HUDEP-2 (cell line): Measurements from ENCODE around the gene MSANTD1.
A peak's percentile ranks its signal among the peaks of the same experiment; 100 is the strongest.

Source experiments
- DNase-seq, 76 experiments: peaks; one replicate each; lab custom pipeline; 2025; ENCODE audit not compliant: unreplicated experiment in 76 of 76; lab: John Stamatoyannopoulos, UW

MSANTD1 gene

DNA sequence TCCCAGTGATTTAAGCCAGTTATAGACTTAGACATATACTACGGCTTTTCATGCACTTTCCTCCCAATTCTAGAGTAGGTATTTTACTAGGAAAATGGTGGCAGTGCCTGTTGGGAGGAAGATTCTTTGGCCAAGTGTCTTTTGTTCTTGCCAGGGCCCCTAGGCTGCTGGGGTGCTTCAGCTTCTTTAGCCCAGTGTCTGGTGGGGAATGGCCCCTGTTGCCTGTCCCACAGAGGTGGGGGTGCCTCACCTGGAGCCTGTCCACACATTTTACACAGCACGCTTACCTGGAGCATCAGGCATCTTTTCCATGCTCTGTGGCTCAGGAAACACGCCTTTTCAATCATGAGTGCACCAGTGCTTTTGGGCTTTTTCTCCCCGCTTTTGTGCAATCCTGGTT is 33.2 kb upstream of the MSANTD1 start:
- DNase-seq: no peak

DNA sequence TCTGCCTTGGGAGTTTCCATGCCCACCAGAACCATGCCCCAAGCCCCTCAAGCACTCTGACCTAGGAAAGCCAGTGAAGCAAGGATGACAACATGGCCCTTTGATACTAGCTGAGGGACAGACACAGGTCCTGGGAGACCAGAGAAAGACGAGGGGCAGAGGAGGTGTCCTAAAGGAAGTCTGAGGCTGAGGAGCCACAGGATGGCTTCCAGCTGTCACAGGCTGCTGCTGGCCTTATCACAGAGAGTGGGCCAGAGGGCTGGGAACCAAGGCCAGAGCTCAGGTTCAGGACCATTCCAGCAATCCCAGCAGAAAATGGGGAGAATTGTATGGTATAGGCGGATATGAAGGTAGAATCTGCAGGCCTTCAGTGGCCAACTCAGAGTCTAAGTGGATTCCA is 31.7 kb upstream of the MSANTD1 start:
- no peak for DNase-seq

DNA sequence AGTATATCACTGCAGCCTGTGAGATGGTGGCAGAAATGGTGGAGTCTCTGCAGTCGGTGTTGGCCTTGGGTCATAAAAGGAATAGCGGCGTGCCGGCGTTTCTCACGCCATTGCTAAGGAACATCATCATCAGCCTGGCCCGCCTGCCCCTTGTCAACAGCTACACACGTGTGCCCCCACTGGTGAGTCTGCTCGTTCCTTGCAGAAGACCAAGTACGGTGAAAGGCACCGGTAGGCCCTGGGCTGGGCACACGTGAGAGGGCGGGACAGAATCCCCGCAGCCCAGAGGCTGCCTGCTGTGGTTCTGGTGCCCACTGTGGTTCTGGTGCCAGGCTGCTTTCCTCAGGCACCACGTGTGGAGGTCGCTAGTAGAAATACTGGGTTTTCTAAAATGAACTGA is 31.2 kb upstream of the MSANTD1 start:
- DNase-seq: no peak

DNA sequence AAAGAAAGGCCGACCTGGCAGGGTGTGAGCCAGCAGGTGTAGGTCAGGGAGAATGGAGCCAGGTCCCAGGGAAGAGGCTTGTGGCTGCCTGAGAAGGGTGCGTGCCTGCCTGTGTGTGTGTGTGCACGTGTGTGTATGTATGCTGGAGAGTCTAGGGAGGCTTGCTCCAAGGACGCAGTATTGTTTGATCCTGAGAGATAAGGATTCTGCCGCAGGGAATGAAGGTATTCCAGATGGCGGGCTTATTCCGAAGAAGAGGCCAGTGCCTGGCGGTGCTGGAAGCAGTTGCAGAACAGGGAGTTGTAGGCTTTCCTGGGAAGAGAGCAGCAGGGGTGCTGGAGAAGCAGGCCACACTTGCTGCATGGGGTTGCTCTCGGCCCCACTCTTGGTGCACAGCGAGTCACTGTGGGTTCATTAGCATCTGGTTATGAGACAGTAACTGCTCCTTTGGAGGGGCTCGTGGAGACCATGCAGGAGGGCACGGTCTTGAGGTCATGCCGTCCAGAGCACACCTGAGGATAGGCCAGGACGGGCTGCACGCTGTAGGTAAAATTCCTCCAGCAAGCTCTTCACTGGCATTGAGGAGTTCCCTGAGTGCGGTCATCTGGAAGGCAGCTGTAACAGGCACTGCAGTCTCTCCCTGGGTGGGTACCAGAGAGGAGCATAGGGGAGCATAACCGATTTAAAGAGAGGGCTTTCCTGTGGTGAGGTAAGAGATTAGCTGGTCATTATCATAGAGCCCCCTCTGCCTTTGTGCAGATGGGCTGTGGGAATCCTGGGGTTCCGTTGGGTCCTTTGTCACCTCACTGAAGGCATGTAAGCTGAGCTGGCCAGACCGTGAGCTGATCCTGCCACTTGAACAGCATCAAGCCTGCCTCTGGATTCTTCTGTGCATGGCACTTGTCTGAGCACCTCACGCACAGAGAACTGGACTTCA is 29.9 kb upstream of the MSANTD1 start:
- no peak for DNase-seq

DNA sequence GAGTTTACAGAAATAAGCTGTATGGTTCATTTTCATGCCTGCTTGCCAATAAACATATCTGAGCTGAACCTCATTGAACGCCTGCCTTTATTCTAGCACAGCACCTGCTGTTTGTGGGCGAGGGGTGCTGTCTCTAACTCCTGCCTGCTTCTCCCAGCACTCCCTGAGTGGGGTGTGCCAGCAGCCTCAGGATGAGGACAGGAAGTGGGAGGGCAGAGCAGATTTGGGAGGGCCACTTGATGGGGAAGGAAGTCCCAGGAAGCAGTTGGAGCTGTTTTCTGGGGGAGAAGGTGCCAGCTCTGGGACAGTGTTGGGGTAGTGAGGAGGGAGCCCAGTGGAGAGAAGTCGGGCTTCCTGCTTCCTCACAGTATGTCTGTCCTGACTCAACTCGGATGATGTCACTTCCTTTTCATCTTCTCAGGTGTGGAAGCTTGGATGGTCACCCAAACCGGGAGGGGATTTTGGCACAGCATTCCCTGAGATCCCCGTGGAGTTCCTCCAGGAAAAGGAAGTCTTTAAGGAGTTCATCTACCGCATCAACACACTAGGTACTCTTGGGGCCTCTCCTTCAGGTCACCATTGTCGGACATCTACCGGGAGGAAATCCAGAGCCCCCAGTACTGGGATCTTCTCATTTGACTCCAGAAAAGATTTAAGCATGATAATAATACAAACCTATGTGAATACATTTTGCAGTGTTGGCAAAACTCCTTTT is 29.0 kb upstream of the MSANTD1 start:
- DNase-seq: no peak

DNA sequence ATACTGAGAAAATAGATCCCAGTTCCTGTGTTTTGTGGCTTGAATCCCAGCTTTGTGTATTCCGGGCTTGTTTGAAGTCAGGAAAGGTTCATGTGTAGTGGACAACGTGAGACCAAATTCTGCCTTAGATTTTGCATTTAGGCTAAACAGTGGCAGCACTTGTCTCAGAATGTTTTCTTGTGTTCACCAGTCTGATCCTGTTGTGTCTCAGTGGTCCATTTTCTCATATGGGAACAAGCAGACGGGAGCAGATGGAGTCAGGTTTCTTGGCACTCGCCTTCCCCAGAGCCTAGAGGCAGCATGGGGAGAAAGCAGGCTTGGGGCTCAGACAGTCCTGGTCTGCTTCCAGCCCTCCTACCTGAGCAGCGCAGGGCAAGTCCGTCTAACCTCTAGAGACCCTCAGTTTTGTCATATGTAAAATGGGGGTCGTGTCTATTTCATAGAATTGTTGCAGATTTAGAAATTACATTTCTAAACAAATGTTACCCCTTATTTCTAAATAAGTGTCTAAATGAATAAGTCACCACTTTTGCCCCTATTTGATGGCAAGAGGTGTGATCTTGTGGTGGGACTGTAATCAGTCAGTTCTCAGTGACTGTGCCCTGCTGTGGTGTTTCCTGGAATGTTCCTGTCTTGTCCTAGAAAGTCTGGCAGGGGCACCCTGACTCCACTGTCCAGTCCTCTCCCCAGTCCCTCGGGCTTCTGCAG is 28.3 kb upstream of the MSANTD1 start:
- DNase-seq: no peak

DNA sequence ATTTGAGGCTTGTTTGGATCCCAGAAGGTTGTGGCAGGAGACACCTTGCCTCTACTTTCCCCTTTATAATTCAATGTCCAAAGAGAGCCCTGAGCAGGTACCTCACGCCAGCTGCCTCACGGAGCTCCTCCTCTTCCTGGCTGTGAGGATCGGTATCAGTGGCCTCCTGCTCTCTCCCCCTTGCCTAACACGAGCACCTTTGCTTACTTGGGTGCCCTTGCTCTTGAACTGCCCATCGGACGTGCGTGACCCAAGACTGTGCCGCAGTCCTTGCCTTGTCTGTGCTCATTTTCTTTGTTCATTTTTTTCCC is 27.8 kb upstream of the MSANTD1 start:
- DNase-seq: no peak

DNA sequence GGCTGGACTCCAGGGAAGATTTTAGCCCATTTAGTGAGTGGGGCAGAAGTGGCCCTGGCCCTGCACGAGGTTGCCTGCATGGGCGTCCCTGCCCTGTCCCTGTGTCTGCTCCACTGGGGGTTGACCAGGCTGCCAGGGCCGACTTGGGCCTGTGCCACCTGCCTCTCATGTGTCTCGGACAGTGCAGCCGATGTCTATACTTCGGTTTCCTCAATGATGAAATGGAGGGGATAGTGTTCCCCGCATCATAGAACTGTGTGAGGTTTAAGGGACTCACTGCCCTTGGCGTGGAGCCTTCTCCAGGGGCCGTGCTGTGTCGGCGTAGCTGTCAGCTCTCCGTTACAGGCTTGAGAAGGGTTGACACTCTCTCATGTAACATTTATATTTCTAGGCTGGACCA is 27.0 kb upstream of the MSANTD1 start:
- no peak for DNase-seq

DNA sequence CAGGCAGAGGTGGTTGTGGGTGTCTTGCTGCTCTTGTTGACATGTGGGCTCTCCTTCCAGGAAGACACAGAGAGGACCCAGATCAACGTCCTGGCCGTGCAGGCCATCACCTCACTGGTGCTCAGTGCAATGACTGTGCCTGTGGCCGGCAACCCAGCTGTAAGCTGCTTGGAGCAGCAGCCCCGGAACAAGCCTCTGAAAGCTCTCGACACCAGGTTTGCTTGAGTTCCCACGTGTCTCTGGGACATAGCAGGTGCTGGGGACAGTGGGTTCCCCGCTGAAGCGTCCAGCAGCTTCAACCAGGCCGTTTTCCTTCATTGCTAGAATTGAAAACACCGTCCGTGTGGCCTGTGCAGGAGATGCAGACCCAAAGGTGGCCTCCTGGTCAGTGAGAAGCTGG is 25.6 kb upstream of the MSANTD1 start:
- no peak for DNase-seq

DNA sequence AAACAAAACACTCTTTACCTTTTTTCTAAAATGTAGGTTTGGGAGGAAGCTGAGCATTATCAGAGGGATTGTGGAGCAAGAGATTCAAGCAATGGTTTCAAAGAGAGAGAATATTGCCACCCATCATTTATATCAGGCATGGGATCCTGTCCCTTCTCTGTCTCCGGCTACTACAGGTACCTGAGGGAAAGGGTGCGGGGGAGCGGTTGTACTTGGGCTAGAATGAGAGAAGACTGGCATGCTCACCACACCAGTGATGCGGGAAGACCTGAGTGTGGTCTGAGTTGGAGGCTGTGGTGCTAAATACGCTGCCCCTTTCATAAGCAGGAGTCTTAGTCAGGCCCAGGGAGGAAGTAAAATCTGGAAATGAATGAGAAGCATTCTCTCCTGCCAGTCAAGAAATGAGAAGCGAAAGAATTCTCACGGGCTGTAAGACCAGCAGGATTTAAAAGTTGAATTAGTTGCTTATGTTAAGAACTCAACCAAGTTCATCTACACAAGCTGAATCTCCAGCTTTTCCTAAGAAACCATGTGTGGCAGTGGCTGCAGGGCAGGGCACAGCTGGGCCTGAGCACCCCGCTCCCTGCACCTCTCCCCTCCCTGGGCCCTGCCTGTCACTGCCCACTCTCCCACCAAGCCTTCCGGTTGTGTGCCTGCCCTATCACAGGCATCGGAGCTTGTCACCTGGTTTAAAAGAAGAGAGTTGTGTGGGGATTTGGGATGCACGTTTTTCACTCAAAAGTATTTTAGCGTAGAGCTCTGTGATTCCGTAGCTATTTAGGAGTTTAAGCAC is 24.8 kb upstream of the MSANTD1 start:
- DNase-seq: no peak

DNA sequence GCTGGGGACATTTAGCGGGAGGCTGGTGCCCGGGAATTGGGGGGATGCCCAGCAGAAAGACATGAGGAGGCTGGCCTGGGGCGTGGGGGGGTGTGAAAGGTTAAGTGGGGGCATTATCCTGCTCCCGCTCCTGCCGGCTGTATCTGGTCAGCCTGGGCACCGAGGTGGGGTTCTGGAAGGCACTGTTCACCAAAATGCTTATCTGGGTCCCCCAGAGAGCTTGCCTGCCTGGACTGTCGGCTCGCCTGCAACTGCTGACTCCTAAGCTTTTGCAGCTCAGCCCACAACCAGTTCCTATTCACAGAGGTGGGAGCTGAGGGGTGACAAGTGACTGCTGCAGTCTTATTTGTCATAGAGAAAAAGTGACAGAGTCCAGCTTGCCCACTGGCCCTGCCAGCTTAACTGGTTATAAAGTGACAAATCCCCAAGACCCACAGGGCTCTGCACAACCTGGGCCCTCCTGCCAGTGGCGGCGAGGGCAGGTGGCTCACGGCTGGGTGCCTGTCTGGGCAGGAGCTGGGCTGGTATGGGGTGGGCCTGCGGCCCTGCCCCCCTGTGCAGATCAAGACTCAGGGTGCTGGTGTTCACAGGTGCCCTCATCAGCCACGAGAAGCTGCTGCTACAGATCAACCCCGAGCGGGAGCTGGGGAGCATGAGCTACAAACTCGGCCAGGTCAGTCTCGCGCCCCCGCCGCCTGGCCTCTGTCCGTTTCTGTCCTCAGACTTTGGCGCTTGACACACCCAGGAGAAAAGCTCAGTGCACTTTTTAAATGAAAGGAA is 23.7 kb upstream of the MSANTD1 start:
- peak in 2 of 76 experiments; percentile 10 to 11 for DNase-seq

DNA sequence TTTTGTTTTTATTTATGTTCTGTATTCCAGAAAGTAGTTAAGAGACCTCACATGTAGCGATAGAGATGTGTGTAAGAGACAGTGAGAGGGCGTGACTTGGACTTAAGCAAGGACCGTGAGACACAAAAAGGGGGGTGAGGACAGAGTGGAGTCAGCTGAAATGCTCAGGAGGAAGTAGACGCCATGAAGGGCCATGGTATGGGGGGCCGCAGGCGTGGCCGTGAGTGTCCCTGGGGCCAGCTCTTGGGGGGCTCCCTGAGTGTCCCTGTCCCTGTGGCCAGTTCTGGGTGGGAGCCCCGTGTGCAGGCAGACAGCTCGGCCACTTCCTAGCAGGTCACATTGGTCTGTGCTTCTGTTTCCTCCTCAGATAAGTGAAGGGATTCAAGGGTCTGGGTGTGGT is 23.0 kb upstream of the MSANTD1 start:
- DNase-seq: no peak

DNA sequence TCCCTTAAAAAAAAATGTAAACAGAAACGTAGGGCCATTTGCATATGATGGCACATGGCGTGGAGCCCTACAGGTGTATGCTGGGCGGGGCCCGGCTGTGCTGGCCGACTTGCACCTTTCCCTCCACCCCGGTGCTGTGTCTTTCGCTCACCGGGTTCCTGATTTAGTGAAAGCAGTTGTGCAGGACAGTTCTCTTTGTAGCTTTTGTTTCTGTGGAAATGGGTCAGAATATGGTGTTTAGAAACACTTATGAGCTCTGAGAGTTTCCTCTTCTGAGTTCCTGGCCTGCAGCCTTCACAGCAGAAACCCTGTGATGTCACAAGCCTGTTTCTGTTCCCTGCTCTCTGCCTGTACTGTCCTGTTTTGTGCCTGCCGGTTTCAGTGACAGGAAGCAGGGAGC is 22.5 kb upstream of the MSANTD1 start:
- no peak for DNase-seq

DNA sequence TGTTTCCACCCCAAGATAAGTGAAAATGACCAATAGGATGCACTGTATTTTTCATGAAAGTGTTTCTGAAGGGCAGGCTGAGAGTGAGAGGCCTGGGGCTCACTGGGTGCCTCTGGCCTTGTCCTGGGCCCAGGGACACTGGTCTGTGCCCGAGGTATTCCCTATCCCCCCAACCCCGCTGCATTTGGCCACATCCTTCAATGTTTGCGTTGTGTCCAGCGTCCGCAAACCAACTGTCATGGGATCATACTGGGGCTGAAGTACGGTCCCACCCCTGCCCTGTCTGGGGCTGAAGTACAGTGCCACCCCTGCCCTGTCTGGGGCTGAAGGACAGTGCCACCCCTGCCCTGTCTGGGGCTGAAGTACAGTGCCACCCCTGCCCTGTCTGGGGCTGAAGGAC is 22.0 kb upstream of the MSANTD1 start:
- no peak for DNase-seq

DNA sequence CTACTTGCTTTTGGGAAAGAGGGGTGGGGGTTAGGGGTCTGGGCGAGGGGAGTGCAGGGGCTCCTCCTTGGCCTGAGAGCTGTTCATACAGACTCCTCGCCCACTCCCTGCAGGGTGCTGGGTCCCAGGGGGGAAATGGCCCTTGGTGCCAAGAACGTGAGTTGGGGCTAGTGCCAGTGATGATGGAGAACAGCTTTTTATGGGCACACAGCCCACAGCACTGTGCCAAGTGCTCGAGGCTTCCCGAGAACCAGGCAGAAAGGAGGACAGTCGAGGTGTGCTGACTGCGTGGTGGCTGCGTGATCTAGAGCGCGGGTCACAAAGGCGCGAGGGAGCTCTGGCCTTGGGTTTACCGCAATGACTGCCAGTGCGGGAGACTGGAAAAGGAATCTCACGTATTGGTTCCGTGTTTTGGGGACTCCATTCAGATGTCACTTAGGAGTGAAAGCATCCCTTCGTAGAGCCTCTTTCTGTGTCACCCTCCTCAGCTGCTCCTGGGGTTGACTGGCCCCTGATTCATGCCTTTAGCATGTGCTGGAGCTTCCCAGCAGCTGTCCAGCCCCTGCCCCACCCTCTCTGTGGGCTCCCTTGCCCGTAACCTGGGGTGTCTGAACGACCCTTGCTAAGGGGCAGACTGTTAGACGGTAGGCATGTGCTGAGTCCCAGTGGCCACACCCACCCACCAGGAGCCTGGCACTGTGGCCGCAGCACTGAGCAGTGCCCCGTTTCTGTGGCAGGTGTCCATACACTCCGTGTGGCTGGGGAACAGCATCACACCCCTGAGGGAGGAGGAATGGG is 20.9 kb upstream of the MSANTD1 start:
- DNase-seq: no peak

DNA sequence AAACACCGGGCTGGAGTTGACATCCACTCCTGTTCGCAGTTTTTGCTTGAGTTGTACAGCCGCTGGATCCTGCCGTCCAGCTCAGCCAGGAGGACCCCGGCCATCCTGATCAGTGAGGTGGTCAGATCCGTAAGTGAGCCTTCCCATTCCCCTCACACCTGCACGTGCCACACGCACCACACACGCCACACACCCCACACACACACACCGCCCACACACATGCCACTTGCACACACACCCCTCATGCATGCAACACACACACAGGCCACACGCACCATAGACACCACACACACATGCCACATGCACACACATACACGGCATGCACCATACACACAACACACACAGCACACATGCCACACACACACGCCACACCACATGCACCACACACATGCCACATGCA is 20.1 kb upstream of the MSANTD1 start:
- no peak for DNase-seq

DNA sequence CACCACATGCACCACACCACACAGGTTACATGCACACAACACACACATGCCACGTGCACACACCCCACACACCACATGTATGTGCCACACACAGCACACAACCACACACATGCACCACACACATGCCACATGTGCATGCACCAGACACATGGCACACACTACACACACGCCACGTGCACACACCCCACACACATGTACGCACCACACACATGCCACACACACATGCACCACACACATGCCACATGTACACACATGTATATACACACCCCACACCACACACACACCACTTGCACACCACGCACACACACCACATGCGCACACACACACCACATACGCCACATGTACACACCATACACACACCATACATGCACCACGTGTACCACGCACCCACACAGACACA is 19.6 kb upstream of the MSANTD1 start:
- no peak for DNase-seq

DNA sequence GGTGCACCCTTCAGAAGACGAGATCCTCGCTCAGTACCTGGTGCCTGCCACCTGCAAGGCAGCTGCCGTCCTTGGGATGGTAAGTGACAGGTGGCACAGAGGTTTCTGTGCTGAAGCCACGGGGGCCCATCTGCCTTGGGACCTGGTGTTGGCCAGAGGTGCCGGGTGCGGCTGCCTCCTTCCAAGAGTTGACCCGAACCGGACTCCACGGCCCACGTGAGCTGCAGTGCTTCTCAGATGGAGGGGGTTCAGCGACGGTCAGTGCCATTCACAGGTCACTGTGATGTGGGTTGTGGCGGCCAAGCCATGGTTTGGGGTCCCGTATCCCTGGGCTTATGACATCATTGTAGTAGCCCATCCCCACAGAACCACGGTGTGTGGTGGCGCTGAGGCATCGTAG is 19.0 kb upstream of the MSANTD1 start:
- DNase-seq: no peak

DNA sequence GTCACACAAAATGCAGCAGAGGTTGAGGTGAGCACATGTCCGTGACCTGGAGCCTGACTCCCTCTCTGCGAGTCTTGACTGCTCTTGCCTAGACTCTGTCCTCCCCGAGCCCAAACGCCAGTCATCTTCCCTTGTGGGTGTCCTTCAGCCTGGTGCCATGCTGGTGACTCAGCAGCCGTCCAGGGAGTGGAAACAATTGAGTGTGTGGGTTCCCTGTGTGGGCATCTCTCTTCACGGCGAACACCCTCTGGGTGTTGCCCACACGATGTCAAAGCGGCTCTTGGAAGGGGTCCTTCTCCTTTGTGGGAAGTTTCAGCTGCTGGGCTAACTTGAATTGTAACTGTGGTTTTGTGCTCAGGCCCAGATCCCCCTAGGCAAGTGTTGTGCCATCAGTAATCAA is 17.5 kb upstream of the MSANTD1 start:
- DNase-seq: no peak
